Osteocyte (in vitro differentiated cells): Measurements from ENCODE around the gene HIPK2. TPM values are rescaled to one million over a fixed set of nuclear protein-coding genes. Genes with fewer than 3 reads are reported as not detected.

Experiments used
- DNase-seq: peaks from one replicate; pipeline ENCODE4 v3.0.0; 2021; ENCODE audit warnings: mixed read lengths; ENCODE audit not compliant: unreplicated experiment; ENCODE audit errors: extremely low spot score
- H3K27ac Mint-ChIP-seq: one replicate; pipeline ENCODE4 v1.8.0; 2021; ENCODE audit warnings: mild to moderate bottlenecking, mixed read lengths; ENCODE audit not compliant: unreplicated experiment
- H3K27me3 Mint-ChIP-seq: one replicate; pipeline ENCODE4 v1.8.0; 2021; ENCODE audit warnings: mixed read lengths; ENCODE audit not compliant: unreplicated experiment
- H3K36me3 Mint-ChIP-seq: one replicate; pipeline ENCODE4 v1.8.0; 2021; ENCODE audit warnings: mixed read lengths; ENCODE audit not compliant: unreplicated experiment
- H3K4me1 Mint-ChIP-seq: one replicate; pipeline ENCODE4 v1.8.0; 2021; ENCODE audit warnings: mixed read lengths; ENCODE audit not compliant: unreplicated experiment
- H3K4me3 Mint-ChIP-seq: one replicate; pipeline ENCODE4 v1.8.0; 2021; ENCODE audit warnings: mild to moderate bottlenecking, moderate library complexity, mixed read lengths; ENCODE audit not compliant: unreplicated experiment
- H3K9me3 Mint-ChIP-seq: one replicate; pipeline ENCODE4 v1.8.0; 2021; ENCODE audit warnings: mixed read lengths; ENCODE audit not compliant: unreplicated experiment
- total RNA-seq: library from RNA; stranded (reverse); gene quantifications from 2 replicates; pipeline ENCODE4 v1.2.1, GENCODE V29; 2021
- TF ChIP-seq, protein P1 (sequence below): fragments of 200-600 bp; sonication (generic); IDR thresholded peaks from 2 replicates; pipeline ENCODE4 v1.5.0; 2021; ENCODE audit warnings: antibody characterized with exemption, mild to moderate bottlenecking, moderate library complexity

Gene HIPK2
- total RNA-seq, 1 donor from 2014 or later: 90.8 TPM

DNA sequence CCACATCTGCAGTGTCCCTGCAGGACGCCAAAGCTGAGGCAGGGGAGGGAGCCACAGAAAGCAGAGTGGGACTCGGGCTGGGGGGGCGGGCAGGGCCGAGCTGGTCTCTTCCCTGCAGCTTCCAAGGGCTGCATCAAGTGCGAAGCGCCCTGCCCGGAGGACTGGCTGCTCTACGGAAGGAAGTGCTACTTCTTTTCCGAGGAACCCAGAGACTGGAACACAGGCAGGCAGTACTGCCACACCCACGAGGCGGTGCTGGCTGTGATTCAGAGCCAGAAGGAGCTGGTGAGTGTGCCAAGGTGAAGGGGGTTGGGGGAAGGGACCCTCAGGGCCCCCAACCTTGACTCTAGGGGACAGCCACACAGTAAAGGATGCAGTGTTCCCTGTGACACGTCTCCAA is 237.6 kb downstream of the HIPK2 start:
- no peaks in the 10 kb centered on the region for H3K36me3 Mint-ChIP-seq
- no peak overlapping the region for H3K4me3 Mint-ChIP-seq
- no peak overlapping the region for H3K27ac Mint-ChIP-seq
- no peak for DNase-seq
- TF ChIP-seq, protein P1, sequence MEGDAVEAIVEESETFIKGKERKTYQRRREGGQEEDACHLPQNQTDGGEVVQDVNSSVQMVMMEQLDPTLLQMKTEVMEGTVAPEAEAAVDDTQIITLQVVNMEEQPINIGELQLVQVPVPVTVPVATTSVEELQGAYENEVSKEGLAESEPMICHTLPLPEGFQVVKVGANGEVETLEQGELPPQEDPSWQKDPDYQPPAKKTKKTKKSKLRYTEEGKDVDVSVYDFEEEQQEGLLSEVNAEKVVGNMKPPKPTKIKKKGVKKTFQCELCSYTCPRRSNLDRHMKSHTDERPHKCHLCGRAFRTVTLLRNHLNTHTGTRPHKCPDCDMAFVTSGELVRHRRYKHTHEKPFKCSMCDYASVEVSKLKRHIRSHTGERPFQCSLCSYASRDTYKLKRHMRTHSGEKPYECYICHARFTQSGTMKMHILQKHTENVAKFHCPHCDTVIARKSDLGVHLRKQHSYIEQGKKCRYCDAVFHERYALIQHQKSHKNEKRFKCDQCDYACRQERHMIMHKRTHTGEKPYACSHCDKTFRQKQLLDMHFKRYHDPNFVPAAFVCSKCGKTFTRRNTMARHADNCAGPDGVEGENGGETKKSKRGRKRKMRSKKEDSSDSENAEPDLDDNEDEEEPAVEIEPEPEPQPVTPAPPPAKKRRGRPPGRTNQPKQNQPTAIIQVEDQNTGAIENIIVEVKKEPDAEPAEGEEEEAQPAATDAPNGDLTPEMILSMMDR: no peak
- H3K4me1 Mint-ChIP-seq: no peaks in the 10 kb centered on the region
- no peaks in the 10 kb centered on the region for H3K9me3 Mint-ChIP-seq
- peaks cover 31% of the 10 kb centered on the region for H3K27me3 Mint-ChIP-seq

- no peaks in the 10 kb centered on the region for H3K36me3 Mint-ChIP-seq
- H3K9me3 Mint-ChIP-seq: no peaks in the 10 kb centered on the region
- DNase-seq: no peak
- no peak overlapping the region for H3K27ac Mint-ChIP-seq
- H3K4me1 Mint-ChIP-seq: no peaks in the 10 kb centered on the region
- H3K27me3 Mint-ChIP-seq: peaks cover 42% of the 10 kb centered on the region
- no peak overlapping the region for H3K4me3 Mint-ChIP-seq
- TF ChIP-seq, protein P1: no peak
These were observed 238.7 kb downstream of the HIPK2 start for GRCh38 chr7:139538881-139539635.

DNA sequence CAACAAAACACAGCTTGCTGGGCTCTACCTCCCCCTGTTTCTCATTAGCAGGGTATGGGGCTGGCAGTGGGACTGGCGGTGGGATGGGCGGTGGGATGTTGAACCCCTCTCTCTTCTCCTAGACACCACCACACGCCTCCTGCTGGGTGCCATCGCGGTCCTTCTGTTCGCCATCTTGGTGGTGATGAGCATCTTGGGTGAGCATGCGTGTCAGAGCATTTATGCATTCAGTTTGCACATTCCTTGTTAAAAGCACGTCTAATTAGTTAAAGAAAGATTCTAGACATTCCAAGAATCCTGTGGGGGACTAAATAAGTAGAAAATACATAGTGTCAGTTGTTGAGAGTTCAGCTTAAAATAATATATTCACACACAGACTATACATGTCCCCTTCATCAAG is 241.6 kb downstream of the HIPK2 start:
- Mint-ChIP-seq H3K4me3 (no peak overlapping the region), H3K36me3 (no peaks in the 10 kb centered on the region), H3K27me3 (peaks cover 49% of the 10 kb centered on the region), H3K27ac (no peak overlapping the region), H3K9me3 (no peaks in the 10 kb centered on the region), H3K4me1 (no peaks in the 10 kb centered on the region)
- TF ChIP-seq, protein P1: no peak
- no peak for DNase-seq

DNA sequence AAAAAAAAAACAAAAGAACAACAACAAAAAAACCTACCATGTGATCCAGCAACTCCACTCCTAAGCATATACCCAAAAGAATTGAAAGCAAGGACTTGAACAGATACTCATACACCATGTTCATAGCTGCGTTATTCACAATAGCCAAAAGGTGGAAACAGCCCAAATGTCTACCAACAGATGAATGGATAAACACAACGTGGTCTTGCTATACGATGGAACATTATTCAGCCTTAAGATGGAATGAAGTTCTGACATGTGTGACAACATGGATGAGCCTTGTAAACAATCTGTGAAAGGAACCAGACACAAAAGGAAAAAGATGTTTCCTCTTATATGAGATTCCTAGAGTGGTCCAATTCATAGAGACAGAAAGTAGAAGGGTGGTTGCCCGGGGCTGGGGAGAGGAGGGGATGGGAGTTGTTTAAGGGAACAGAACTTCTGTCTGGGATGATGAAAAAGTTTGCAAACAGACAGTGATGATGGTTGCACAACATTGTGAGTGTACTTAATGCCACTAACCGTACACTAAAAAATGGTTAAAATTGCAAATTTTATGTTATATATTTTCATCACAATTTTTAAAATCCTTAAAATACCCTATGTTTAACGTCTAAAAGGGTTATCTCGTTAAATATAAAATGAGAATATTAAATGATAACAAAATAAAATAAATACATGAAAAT is 242.7 kb downstream of the HIPK2 start:
- no peak overlapping the region for H3K4me3 Mint-ChIP-seq
- no peaks in the 10 kb centered on the region for H3K4me1 Mint-ChIP-seq
- no peak for DNase-seq
- no peak overlapping the region for H3K27ac Mint-ChIP-seq
- peaks cover 54% of the 10 kb centered on the region for H3K27me3 Mint-ChIP-seq
- TF ChIP-seq, protein P1: no peak
- no peaks in the 10 kb centered on the region for H3K36me3 Mint-ChIP-seq
- H3K9me3 Mint-ChIP-seq: no peaks in the 10 kb centered on the region

DNA sequence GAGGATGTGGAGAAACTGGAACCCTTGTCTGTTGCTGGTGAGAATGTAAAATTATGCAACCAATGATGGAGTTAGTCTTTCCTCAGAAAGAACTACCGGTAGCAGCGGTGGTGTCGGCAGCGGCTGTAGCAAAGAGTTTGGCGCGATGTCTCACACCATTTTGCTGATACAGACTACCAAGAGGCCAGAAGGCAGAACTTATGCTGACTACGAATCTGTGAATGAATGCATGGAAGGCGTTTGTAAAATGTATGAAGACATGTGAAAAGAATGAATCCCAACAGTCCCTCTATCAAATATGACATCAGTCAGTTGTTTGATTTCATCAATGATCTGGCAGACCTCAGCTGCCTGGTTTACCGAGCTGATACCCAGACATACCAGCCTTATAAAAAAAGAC is 243.7 kb downstream of the HIPK2 start:
- H3K36me3 Mint-ChIP-seq: no peaks in the 10 kb centered on the region
- H3K4me1 Mint-ChIP-seq: no peaks in the 10 kb centered on the region
- peaks cover 53% of the 10 kb centered on the region for H3K27me3 Mint-ChIP-seq
- DNase-seq: no peak
- TF ChIP-seq, protein P1: no peak
- no peak overlapping the region for H3K27ac Mint-ChIP-seq
- H3K4me3 Mint-ChIP-seq: no peak overlapping the region
- no peaks in the 10 kb centered on the region for H3K9me3 Mint-ChIP-seq
